ENCODE results near the gene EIF5A. TPM values are rescaled to one million over a fixed set of nuclear protein-coding genes. Genes with fewer than 3 reads are reported as not detected.

Gene EIF5A
- 688 and 774 TPM in 2 replicates for total RNA-seq (ENCODE audit: low replicate concordance)

GRCh38 chr17:7306911-7307685, at the start of gene EIF5A:
Gene EIF5A, plus strand, starts transcription at chr17:7307628. Its CDS starts 2,008 bp downstream, at chr17:7309636.

GRCh38 chr17:7262192-7262934, 45.1 kb upstream of the EIF5A start, which contains the start of gene CLDN7:
Gene CLDN7, minus strand, starts transcription at chr17:7262478. Its CDS starts 435 bp downstream, at chr17:7262043.

GRCh38 chr17:7281074-7281952, 26.1 kb upstream of the EIF5A start, which contains the start of gene SLC2A4:
Gene SLC2A4, plus strand, starts transcription at chr17:7281718. Its CDS starts 217 bp downstream, at chr17:7281935.

GRCh38 chr17:7294614-7295153, 12.7 kb upstream of the EIF5A start, which contains the start of gene YBX2:
Gene YBX2, minus strand, starts transcription at chr17:7294639. Its CDS starts 139 bp downstream, at chr17:7294500.

GRCh38 chr17:7314719-7315569, 7.5 kb downstream of the EIF5A start, which contains the start of gene GPS2:
Gene GPS2, minus strand, starts transcription at chr17:7315360. Its CDS starts 308 bp downstream, at chr17:7315052.

GRCh38 chr17:7328840-7329373, 21.5 kb downstream of the EIF5A start, which contains the start of gene NEURL4:
Gene NEURL4, minus strand, starts transcription at chr17:7329335. Its CDS starts 23 bp downstream, at chr17:7329312.

GRCh38 chr17:7336240-7337175, 29.1 kb downstream of the EIF5A start, which contains the start of gene ACAP1:
Gene ACAP1, plus strand, starts transcription at chr17:7336529. Its CDS starts 206 bp downstream, at chr17:7336735.

GRCh38 chr17:7351665-7352502, 44.5 kb downstream of the EIF5A start, which contains the start of gene KCTD11:
Gene KCTD11, plus strand, starts transcription at chr17:7352162.

GRCh38 chr17:7355053-7355452, 47.6 kb downstream of the EIF5A start, which contains the start of gene TMEM95:
Gene TMEM95, plus strand, starts transcription at chr17:7355156. Its CDS starts 49 bp downstream, at chr17:7355205.

Other genes starting within 250 kb of the EIF5A start
- 0.70 TPM in 1 of 2 replicates, not detected in the other for gene CLEC10A, start 227.4 kb upstream of the EIF5A start, total RNA-seq (ENCODE audit: low replicate concordance)
- gene ASGR2, start 192.8 kb upstream of the EIF5A start, total RNA-seq (ENCODE audit: low replicate concordance), result not detected in 2 replicates
- gene ASGR1, start 128.3 kb upstream of the EIF5A start, total RNA-seq (ENCODE audit: low replicate concordance), result under 0.01 and 0.68 TPM in 2 replicates
- 8.3 and 20.8 TPM in 2 replicates for gene DLG4, start 87.8 kb upstream of the EIF5A start, total RNA-seq (ENCODE audit: low replicate concordance)
- 248 and 288 TPM in 2 replicates for gene ACADVL, start 87.7 kb upstream of the EIF5A start, total RNA-seq (ENCODE audit: low replicate concordance)
- 56.3 and 89.0 TPM in 2 replicates for gene DVL2, start 73.1 kb upstream of the EIF5A start, total RNA-seq (ENCODE audit: low replicate concordance)
- gene PHF23, start 68.2 kb upstream of the EIF5A start, total RNA-seq (ENCODE audit: low replicate concordance), result 38.3 and 41.2 TPM in 2 replicates
- gene GABARAP, start 65.2 kb upstream of the EIF5A start, total RNA-seq (ENCODE audit: low replicate concordance), result 180 and 222 TPM in 2 replicates
- 16.7 and 21.2 TPM in 2 replicates for gene CTDNEP1, start 55.9 kb upstream of the EIF5A start, total RNA-seq (ENCODE audit: low replicate concordance)
- 20.6 and 25.9 TPM in 2 replicates for gene ELP5, start 55.4 kb upstream of the EIF5A start, total RNA-seq (ENCODE audit: low replicate concordance)
- 0.70 and 1.6 TPM in 2 replicates for gene CLDN7, start 45.1 kb upstream of the EIF5A start, total RNA-seq (ENCODE audit: low replicate concordance)
- 0.08 and 0.12 TPM in 2 replicates for gene SLC2A4, start 25.9 kb upstream of the EIF5A start, total RNA-seq (ENCODE audit: low replicate concordance)
- gene YBX2, start 13.0 kb upstream of the EIF5A start, total RNA-seq (ENCODE audit: low replicate concordance), result not detected in 2 replicates
- 21.7 and 32.9 TPM in 2 replicates for gene GPS2, start 7.7 kb downstream of the EIF5A start, total RNA-seq (ENCODE audit: low replicate concordance)
- 16.8 and 28.4 TPM in 2 replicates for gene NEURL4, start 21.7 kb downstream of the EIF5A start, total RNA-seq (ENCODE audit: low replicate concordance)
- 1.3 and 4.3 TPM in 2 replicates for gene ACAP1, start 28.9 kb downstream of the EIF5A start, total RNA-seq (ENCODE audit: low replicate concordance)
- gene KCTD11, start 44.5 kb downstream of the EIF5A start, total RNA-seq (ENCODE audit: low replicate concordance), result 4.9 and 10.4 TPM in 2 replicates
- gene TMEM95, start 47.5 kb downstream of the EIF5A start, total RNA-seq (ENCODE audit: low replicate concordance), result not detected in 2 replicates
- 0.08 and 0.35 TPM in 2 replicates for gene TNK1, start 73.5 kb downstream of the EIF5A start, total RNA-seq (ENCODE audit: low replicate concordance)
- gene PLSCR3, start 86.9 kb downstream of the EIF5A start, total RNA-seq (ENCODE audit: low replicate concordance), result 8.5 and 23.2 TPM in 2 replicates
- gene TMEM256, start 96.5 kb downstream of the EIF5A start, total RNA-seq (ENCODE audit: low replicate concordance), result 42.7 and 135 TPM in 2 replicates
- 3.7 and 5.0 TPM in 2 replicates for gene NLGN2, start 100.2 kb downstream of the EIF5A start, total RNA-seq (ENCODE audit: low replicate concordance)
- not detected in 2 replicates for gene SPEM1, start 112.7 kb downstream of the EIF5A start, total RNA-seq (ENCODE audit: low replicate concordance)
- gene SPEM2, start 118.0 kb downstream of the EIF5A start, total RNA-seq (ENCODE audit: low replicate concordance), result not detected in 2 replicates
- not detected in 2 replicates for gene SPEM3, start 121.2 kb downstream of the EIF5A start, total RNA-seq (ENCODE audit: low replicate concordance)
- gene TMEM102, start 127.8 kb downstream of the EIF5A start, total RNA-seq (ENCODE audit: low replicate concordance), result 0.94 and 4.4 TPM in 2 replicates
- 2.6 and 5.4 TPM in 2 replicates for gene FGF11, start 131.9 kb downstream of the EIF5A start, total RNA-seq (ENCODE audit: low replicate concordance)
- 7.1 and 9.6 TPM in 2 replicates for gene CHRNB1, start 137.4 kb downstream of the EIF5A start, total RNA-seq (ENCODE audit: low replicate concordance)
- 9.2 and 9.8 TPM in 2 replicates for gene ZBTB4, start 172.0 kb downstream of the EIF5A start, total RNA-seq (ENCODE audit: low replicate concordance)
- not detected in 2 replicates for gene SLC35G6, start 173.8 kb downstream of the EIF5A start, total RNA-seq (ENCODE audit: low replicate concordance)
- 62.8 and 87.6 TPM in 2 replicates for gene POLR2A, start 176.7 kb downstream of the EIF5A start, total RNA-seq (ENCODE audit: low replicate concordance)
- 3.9 TPM in 2 replicates for gene TNFSF12, start 241.4 kb downstream of the EIF5A start, total RNA-seq (ENCODE audit: low replicate concordance)

All from smooth muscle cell of the coronary artery (primary cell).